ENCODE measurements around the gene VAMP5. TPM values are rescaled to one million over a fixed set of nuclear protein-coding genes. Genes with fewer than 3 reads are reported as not detected.
"Not testable (repeated sequence)": the region's sequence is repeated elsewhere in the genome, so short reads cannot be mapped to it uniquely, and the experiment has no call there.

VAMP5 gene
- total RNA-seq, 1 donor from 2014 or later, result 33.1 TPM

GRCh38 chr2:85558160-85558559 is 26.1 kb upstream of the VAMP5 start:
- Mint-ChIP-seq H3K27me3 (no peaks in the 10 kb centered on the region), H3K27ac (no peak overlapping the region), H3K4me1 (peaks cover 27% of the 10 kb centered on the region), H3K36me3 (ENCODE audit: low read depth) (peaks cover 23% of the 10 kb centered on the region), H3K4me3 (no peak overlapping the region), H3K9me3 (no peaks in the 10 kb centered on the region)
- intact Hi-C loops (cut with micrococcal nuclease), result no loop called here
- DNase-seq, result no peak

- intact Hi-C loops (cut with micrococcal nuclease), result loop anchor here (2.0 kb wide), 1 partner anchor 56 kb away; the partner anchor contains the start of gene USP39
- peaks cover 30% of the 10 kb centered on the region for H3K4me1 Mint-ChIP-seq
- H3K9me3 Mint-ChIP-seq, H3K27me3 Mint-ChIP-seq, DNase-seq: not testable (repeated sequence)
- H3K36me3 Mint-ChIP-seq (ENCODE audit: low read depth), result peaks cover 12% of the 10 kb centered on the region
- peak overlapping the region; percentile 96 for H3K27ac Mint-ChIP-seq
- peak overlapping the region; percentile 97 for H3K4me3 Mint-ChIP-seq
Measured at GRCh38 chr2:85560403-85560726, 23.9 kb upstream of the VAMP5 start.

- intact Hi-C loops (cut with micrococcal nuclease), result loop anchor here (1.0 to 2.0 kb wide), 6 partner anchors 17 to 207 kb away; partner anchors contain the start of genes ELMOD3, MAT2A, RETSAT and RNF181
- Mint-ChIP-seq H3K4me1 (peaks cover 30% of the 10 kb centered on the region), H3K4me3 (peak overlapping the region; percentile 97), H3K27ac (peak overlapping the region; percentile 96), H3K36me3 (ENCODE audit: low read depth) (peaks cover 8% of the 10 kb centered on the region), H3K9me3 (no peaks in the 10 kb centered on the region), H3K27me3 (no peaks in the 10 kb centered on the region)
- no peak for DNase-seq
Measured at GRCh38 chr2:85560812-85561279, 23.4 kb upstream of the VAMP5 start.

GRCh38 chr2:85561280-85562212 is 22.7 kb upstream of the VAMP5 start, which contains the start of gene GGCX:
TSS of gene GGCX (minus strand) at chr2:85561493. CDS start at chr2:85561428, 65 bp downstream.
- DNase-seq, result peak; percentile 97
- H3K4me3 Mint-ChIP-seq, result peak within 1 kb of the TSS; percentile 97
- H3K4me1 Mint-ChIP-seq, result peaks cover 30% of the 10 kb centered on the region
- intact Hi-C loops (cut with micrococcal nuclease), result loop anchor here (1.0 to 2.0 kb wide), 6 partner anchors 17 to 207 kb away; partner anchors contain the start of genes ELMOD3, MAT2A, RETSAT and RNF181
- no peaks in the 10 kb centered on the region for H3K9me3 Mint-ChIP-seq
- H3K27me3 Mint-ChIP-seq, result no peaks in the 10 kb centered on the region
- peak within 1 kb of the TSS; percentile 96 for H3K27ac Mint-ChIP-seq
- H3K36me3 Mint-ChIP-seq (ENCODE audit: low read depth), result peaks cover 8% of the 10 kb centered on the region

- H3K27me3 Mint-ChIP-seq, result no peaks in the 10 kb centered on the region
- no peak overlapping the region for H3K4me3 Mint-ChIP-seq
- intact Hi-C loops (cut with micrococcal nuclease), result no loop called here
- no peaks in the 10 kb centered on the region for H3K9me3 Mint-ChIP-seq
- DNase-seq, result no peak
- H3K27ac Mint-ChIP-seq, result no peak overlapping the region
- peaks cover 23% of the 10 kb centered on the region for H3K4me1 Mint-ChIP-seq
- H3K36me3 Mint-ChIP-seq (ENCODE audit: low read depth), result no peaks in the 10 kb centered on the region
Measured at GRCh38 chr2:85564144-85564563, 20.1 kb upstream of the VAMP5 start.

GRCh38 chr2:85566265-85566664 is 18.0 kb upstream of the VAMP5 start:
- intact Hi-C loops (cut with micrococcal nuclease), result no loop called here
- no peak overlapping the region for H3K4me3 Mint-ChIP-seq
- no peak for DNase-seq
- peaks cover 9% of the 10 kb centered on the region for H3K4me1 Mint-ChIP-seq
- H3K9me3 Mint-ChIP-seq, result no peaks in the 10 kb centered on the region
- no peak overlapping the region for H3K27ac Mint-ChIP-seq
- H3K27me3 Mint-ChIP-seq, result peaks cover 11% of the 10 kb centered on the region
- no peaks in the 10 kb centered on the region for H3K36me3 Mint-ChIP-seq (ENCODE audit: low read depth)

- Mint-ChIP-seq H3K27me3 (peaks cover 8% of the 10 kb centered on the region), H3K36me3 (ENCODE audit: low read depth) (peaks cover 8% of the 10 kb centered on the region), H3K27ac (no peak overlapping the region), H3K4me3 (no peak overlapping the region), H3K4me1 (peaks cover 25% of the 10 kb centered on the region), H3K9me3 (no peaks in the 10 kb centered on the region)
- DNase-seq, result no peak
- intact Hi-C loops (cut with micrococcal nuclease), result no loop called here
Measured at GRCh38 chr2:85575739-85576138, 8.5 kb upstream of the VAMP5 start.

- no peak for DNase-seq
- H3K27ac Mint-ChIP-seq, result peak overlapping the region; percentile 81
- peaks cover 15% of the 10 kb centered on the region for H3K36me3 Mint-ChIP-seq (ENCODE audit: low read depth)
- H3K27me3 Mint-ChIP-seq, result peaks cover 5% of the 10 kb centered on the region
- peak overlapping the region; percentile 95 for H3K4me3 Mint-ChIP-seq
- H3K4me1 Mint-ChIP-seq, result peaks cover 27% of the 10 kb centered on the region
- intact Hi-C loops (cut with micrococcal nuclease), result loop anchor here (1.0 kb wide), 1 partner anchor 8 kb away; no protein-coding TSS in a partner anchor
- no peaks in the 10 kb centered on the region for H3K9me3 Mint-ChIP-seq
Measured at GRCh38 chr2:85577063-85577385, 7.2 kb upstream of the VAMP5 start.

GRCh38 chr2:85577386-85578242 is 6.6 kb upstream of the VAMP5 start, which contains the start of gene VAMP8:
TSS of gene VAMP8 (plus strand) at chr2:85577586. CDS start at chr2:85577647, 61 bp downstream.
- DNase-seq, result peak; percentile 88
- Mint-ChIP-seq H3K4me1 (peaks cover 30% of the 10 kb centered on the region), H3K36me3 (ENCODE audit: low read depth) (peaks cover 19% of the 10 kb centered on the region), H3K4me3 (peak within 1 kb of the TSS; percentile 95), H3K9me3 (no peaks in the 10 kb centered on the region), H3K27me3 (peaks cover 2% of the 10 kb centered on the region), H3K27ac (peak within 1 kb of the TSS; percentile 81)
- intact Hi-C loops (cut with micrococcal nuclease), result loop anchor here (1.0 to 2.0 kb wide), 3 partner anchors 8 to 17 kb away; partner anchors contain the start of genes GGCX and RNF181

- DNase-seq, result peak; percentile 71
- peak overlapping the region; percentile 81 for H3K27ac Mint-ChIP-seq
- intact Hi-C loops (cut with micrococcal nuclease), result loop anchor here (1.0 to 2.0 kb wide), 2 partner anchors 16 to 17 kb away; partner anchors contain the start of genes GGCX and RNF181
Measured at GRCh38 chr2:85578243-85579180, 5.7 kb upstream of the VAMP5 start.

GRCh38 chr2:85579266-85579935 is 4.8 kb upstream of the VAMP5 start:
- Mint-ChIP-seq H3K36me3 (ENCODE audit: low read depth) (peaks cover 25% of the 10 kb centered on the region), H3K9me3 (no peaks in the 10 kb centered on the region), H3K4me1 (peaks cover 37% of the 10 kb centered on the region), H3K27me3 (no peaks in the 10 kb centered on the region), H3K4me3 (peak overlapping the region; percentile 95), H3K27ac (peak overlapping the region; percentile 81)
- DNase-seq, result no peak
- intact Hi-C loops (cut with micrococcal nuclease), result loop anchor here (2.0 kb wide), 1 partner anchor 15 kb away; the partner anchor contains the start of gene RNF181

More at GRCh38 chr2:85578243-85579180, 5.7 kb upstream of the VAMP5 start:
- H3K4me3 Mint-ChIP-seq, result peak overlapping the region; percentile 95
- H3K9me3 Mint-ChIP-seq, result no peaks in the 10 kb centered on the region
- H3K36me3 Mint-ChIP-seq (ENCODE audit: low read depth), result peaks cover 24% of the 10 kb centered on the region
- no peaks in the 10 kb centered on the region for H3K27me3 Mint-ChIP-seq
- peaks cover 33% of the 10 kb centered on the region for H3K4me1 Mint-ChIP-seq

GRCh38 chr2:85580206-85580605 is 4.0 kb upstream of the VAMP5 start:
- Mint-ChIP-seq H3K36me3 (ENCODE audit: low read depth) (peaks cover 25% of the 10 kb centered on the region), H3K27ac (no peak overlapping the region), H3K4me3 (peak overlapping the region; percentile 40), H3K27me3 (no peaks in the 10 kb centered on the region), H3K4me1 (peaks cover 44% of the 10 kb centered on the region), H3K9me3 (no peaks in the 10 kb centered on the region)
- intact Hi-C loops (cut with micrococcal nuclease), result no loop called here
- no peak for DNase-seq

All from activated CD4-positive, alpha-beta T cell treated with anti-CD3 and anti-CD28 coated beads, Interleukin-2, amount 10 ng/mL, durations not matched to agents 24 days and 14 days (primary cell).